ENCODE results near the gene COL4A2.

DNA sequence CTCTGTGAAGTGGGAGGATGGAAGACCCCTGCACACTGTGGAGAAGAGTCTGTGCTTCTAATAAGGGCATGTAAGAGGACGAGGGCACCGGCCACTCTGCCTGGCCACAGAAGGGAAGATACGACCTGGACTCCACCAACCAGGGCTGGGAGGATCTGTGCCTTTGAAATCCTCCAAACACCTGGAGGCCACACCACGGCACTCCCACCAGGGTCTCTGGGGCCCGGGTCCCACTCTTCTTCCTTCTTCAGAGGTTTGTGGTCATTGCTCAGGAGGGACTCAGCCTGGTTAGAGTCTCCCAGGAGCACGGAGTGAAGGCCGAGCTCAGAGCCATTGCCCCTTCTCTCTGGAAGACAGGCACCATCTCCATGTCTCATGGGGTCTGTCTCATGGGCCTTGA lies 212.4 kb downstream of the COL4A2 start:
- TF ChIP-seq EZH2 (IDR thresholded peaks at IDR 0.05) (no peak), POLR2AphosphoS5 (IDR thresholded peaks at IDR 0.05; ENCODE audit: borderline replicate concordance, low read depth, low read length) (no peak), FOXP2 (optimal IDR thresholded peaks at IDR 0.05; ENCODE audit: control extremely low read depth, extremely low read length, insufficient read depth) (no peak)
